Left lung (tissue), 10 donors: Measurements from ENCODE around the gene TM4SF18. TPM values are rescaled to one million over a fixed set of nuclear protein-coding genes. Genes with fewer than 3 reads are reported as not detected.
A peak's percentile ranks its signal among the peaks of the same experiment; 100 is the strongest.

Experiments
- ATAC-seq: fragments of 200-7000 bp; cut with Tn5 transposase; one replicate; pipeline ENCODE4 v1.9.1; 2020; ENCODE audit warnings: moderate library complexity
- DNase-seq, 4 donors: peaks; one replicate each; pipeline ENCODE4 v3.0.0-alpha.2; 2013 to 2020
- H3K27ac ChIP-seq, 2 donors: fragments of 200-600 bp; sonication (generic) in 1 of 2; one replicate each; pipeline versions ENCODE4 v1.5.0 to v1.8.0; 2020 to 2021
- H3K27me3 ChIP-seq, 2 donors: fragments of 200-600 bp; sonication (generic) in 1 of 2; one replicate each; pipeline versions ENCODE4 v1.5.0 to v1.8.0; 2020 to 2021
- H3K36me3 ChIP-seq, 2 donors: fragments of 200-600 bp; sonication (generic) in 1 of 2; one replicate each; pipeline versions ENCODE4 v1.5.0 to v1.8.0; 2020 to 2021
- H3K4me1 ChIP-seq, 2 donors: fragments of 200-600 bp; one replicate each; pipeline ENCODE4 v1.8.0; 2021
- H3K4me3 ChIP-seq, 2 donors: fragments of 200-600 bp; sonication (generic) in 1 of 2; one replicate each; pipeline versions ENCODE4 v1.5.0 to v1.8.0; 2020 to 2021; ENCODE audit warnings: mild to moderate bottlenecking in 1 of 2
- H3K9me3 ChIP-seq, 2 donors: fragments of 200-600 bp; sonication (generic) in 1 of 2; one replicate each; pipeline versions ENCODE4 v1.5.0 to v1.8.0; 2020 to 2021
- CTCF ChIP-seq, 2 donors: fragments of 200-600 bp; sonication (generic) in 1 of 2; IDR thresholded peaks; one replicate each; pipeline versions ENCODE4 v1.5.0 to v1.8.0; 2021; ENCODE audit warnings: antibody characterized with exemption in 2 of 2
- intact Hi-C, 2 donors: fragments of 100-400 bp; cut with DNase I; formaldehyde crosslinking; loops; one replicate each; pipeline versions ENCODE4 v1.11.2 to v1.14.2; 2022
- polyA plus RNA-seq, 6 donors: library from polyadenylated mRNA; unstranded; fragments of 120-200 nt; gene quantifications; one replicate each; pipeline ENCODE4 v1.2.1, GENCODE V29; 2013; ENCODE audit not compliant: insufficient read length in 6 of 6
- total RNA-seq, 2 donors: library from RNA; stranded (reverse); fragmentation: NEBNext Ultra II Directional; extraction: Animal tissue kit (Norgen Biotek cat#: 25700); gene quantifications; one replicate each; pipeline ENCODE4 v1.2.1, GENCODE V29; 2021
- donor health status: DM: no; HTN: yes; CAD: no.
- donor health status: DM: no; HTN: no; CAD: no.

TM4SF18 gene
- total and polyA plus RNA-seq, 8 donors: 8.5 to 13.3 (median 9.8) TPM

- H3K4me1 ChIP-seq: peaks cover 0 to 2% of the 10 kb centered on the region in 2 donors
- TF ChIP-seq CTCF (IDR thresholded peaks at IDR 0.05): no peak
- DNase-seq (no peak), ATAC-seq (no peak)
- intact Hi-C loops: no loop called here
- H3K36me3 ChIP-seq: no peaks in the 10 kb centered on the region
- no peak overlapping the region for H3K4me3 ChIP-seq
- H3K27me3 ChIP-seq: no peaks in the 10 kb centered on the region
- no peaks in the 10 kb centered on the region for H3K9me3 ChIP-seq
- no peak overlapping the region for H3K27ac ChIP-seq
These were observed 6.3 kb downstream of the TM4SF18 start for GRCh38 chr3:149327156-149327555.

- intact Hi-C loops: no loop called here
- Histone ChIP-seq H3K27ac (no peak overlapping the region), H3K36me3 (no peaks in the 10 kb centered on the region), H3K27me3 (no peaks in the 10 kb centered on the region), H3K4me3 (no peak overlapping the region), H3K4me1 (peaks cover 0 to 4% of the 10 kb centered on the region in 2 donors), H3K9me3 (no peaks in the 10 kb centered on the region)
- ATAC-seq (no peak), DNase-seq (no peak)
- no peak for TF ChIP-seq CTCF (IDR thresholded peaks at IDR 0.05)
These were observed 7.9 kb downstream of the TM4SF18 start for GRCh38 chr3:149325581-149325980.

GRCh38 chr3:149324332-149324731, 9.1 kb downstream of the TM4SF18 start:
- TF ChIP-seq CTCF (IDR thresholded peaks at IDR 0.05): no peak
- no peaks in the 10 kb centered on the region for H3K9me3 ChIP-seq
- H3K36me3 ChIP-seq: no peaks in the 10 kb centered on the region
- H3K27me3 ChIP-seq: no peaks in the 10 kb centered on the region
- H3K4me1 ChIP-seq: peaks cover 0 to 4% of the 10 kb centered on the region in 2 donors
- H3K27ac ChIP-seq: no peak overlapping the region
- DNase-seq: no peak
- intact Hi-C loops: no loop called here
- H3K4me3 ChIP-seq: no peak overlapping the region
- ATAC-seq: no peak

- no peak for TF ChIP-seq CTCF (IDR thresholded peaks at IDR 0.05)
- DNase-seq (no peak), ATAC-seq (peak; percentile 89)
- no peaks in the 10 kb centered on the region for H3K36me3 ChIP-seq
- H3K27me3 ChIP-seq: no peaks in the 10 kb centered on the region
- no peak overlapping the region for H3K4me3 ChIP-seq
- H3K9me3 ChIP-seq: no peaks in the 10 kb centered on the region
- H3K27ac ChIP-seq: peak overlapping the region in 1 of 2 donors; percentile 54
- intact Hi-C loops: no loop called here
- H3K4me1 ChIP-seq: peaks cover 0 to 4% of the 10 kb centered on the region in 2 donors
These were observed 11.8 kb downstream of the TM4SF18 start for GRCh38 chr3:149321640-149322039.

GRCh38 chr3:149321136-149321535, 12.3 kb downstream of the TM4SF18 start:
- ATAC-seq: no peak

More at GRCh38 chr3:149321136-149321535, 12.3 kb downstream of the TM4SF18 start:
- H3K4me1 ChIP-seq: peaks cover 0 to 4% of the 10 kb centered on the region in 2 donors
- H3K9me3 ChIP-seq: no peaks in the 10 kb centered on the region
- intact Hi-C loops: no loop called here
- H3K4me3 ChIP-seq: no peak overlapping the region
- no peak for TF ChIP-seq CTCF (IDR thresholded peaks at IDR 0.05)
- no peaks in the 10 kb centered on the region for H3K27me3 ChIP-seq
- peak overlapping the region in 1 of 2 donors; percentile 54 for H3K27ac ChIP-seq
- no peaks in the 10 kb centered on the region for H3K36me3 ChIP-seq
- no peak for DNase-seq
